Stimulated activated naive CD8-positive, alpha-beta T cell treated with anti-CD3 and anti-CD28 coated beads, Interleukin-15, amount 100 ng/mL, for 72 hours (primary cell): ENCODE measurements around the gene MMP11.

Experiments used
- ATAC-seq: fragments of 150-1000 bp; cut with Tn5 transposase; 2 replicates; pipeline ENCODE4 v1.10.0; 2021; ENCODE audit warnings: mild to moderate bottlenecking, moderate library complexity
- DNase-seq, 2 donors: peaks; one replicate each; pipeline ENCODE4 v3.0.0; 2021 to 2022
- H3K27ac Mint-ChIP-seq, 2 donors: one replicate each; pipeline ENCODE4 v1.8.0; 2022; ENCODE audit warnings: mild to moderate bottlenecking in 2 of 2, mixed read lengths in 2 of 2, moderate library complexity in 2 of 2
- H3K27me3 Mint-ChIP-seq: one replicate; pipeline ENCODE4 v1.8.0; 2022; ENCODE audit warnings: mixed read lengths
- H3K4me1 Mint-ChIP-seq: one replicate; pipeline ENCODE4 v1.8.0; 2022; ENCODE audit warnings: mild to moderate bottlenecking, mixed read lengths
- H3K4me3 Mint-ChIP-seq, 2 donors: one replicate each; pipeline ENCODE4 v1.8.0; 2022; ENCODE audit warnings: mild to moderate bottlenecking in 2 of 2, mixed read lengths in 2 of 2, moderate library complexity in 1 of 2
- H3K9me3 Mint-ChIP-seq, 2 donors: one replicate each; pipeline ENCODE4 v1.8.0; 2022; ENCODE audit warnings: mixed read lengths in 2 of 2

Gene MMP11

GRCh38 chr22:23824476-23825245 lies 52.0 kb downstream of the MMP11 start:
- no peak for DNase-seq
- ATAC-seq, result no peak
- Mint-ChIP-seq H3K4me1 (peaks cover 29% of the 10 kb centered on the region), H3K27ac (peak overlapping the region; percentile 31 to 46), H3K9me3 (no peaks in the 10 kb centered on the region), H3K4me3 (no peak overlapping the region), H3K27me3 (no peaks in the 10 kb centered on the region)

GRCh38 chr22:23825246-23825905 lies 52.7 kb downstream of the MMP11 start:
- no peak for ATAC-seq
- H3K27me3 Mint-ChIP-seq, result no peaks in the 10 kb centered on the region
- peak overlapping the region; percentile 36 to 90 for H3K27ac Mint-ChIP-seq
- no peak overlapping the region for H3K4me3 Mint-ChIP-seq
- H3K9me3 Mint-ChIP-seq, result no peaks in the 10 kb centered on the region
- DNase-seq, result no peak
- H3K4me1 Mint-ChIP-seq, result peaks cover 22% of the 10 kb centered on the region

- H3K9me3 Mint-ChIP-seq, result no peaks in the 10 kb centered on the region
- H3K4me1 Mint-ChIP-seq, result peaks cover 13% of the 10 kb centered on the region
- H3K4me3 Mint-ChIP-seq, result no peak overlapping the region
- DNase-seq, result no peak
- H3K27ac Mint-ChIP-seq, result peak overlapping the region; percentile 36 to 91
- no peak for ATAC-seq
- no peaks in the 10 kb centered on the region for H3K27me3 Mint-ChIP-seq
These were observed 54.1 kb downstream of the MMP11 start for GRCh38 chr22:23826510-23827350.

- DNase-seq, result no peak
- Mint-ChIP-seq H3K27me3 (no peaks in the 10 kb centered on the region), H3K9me3 (no peaks in the 10 kb centered on the region), H3K4me3 (no peak overlapping the region), H3K4me1 (peaks cover 13% of the 10 kb centered on the region), H3K27ac (no peak overlapping the region)
- ATAC-seq, result no peak
These were observed 54.8 kb downstream of the MMP11 start for GRCh38 chr22:23827351-23827995.

- H3K4me3 Mint-ChIP-seq, result no peak overlapping the region
- DNase-seq (no peak), ATAC-seq (no peak)
- peaks cover 13% of the 10 kb centered on the region for H3K4me1 Mint-ChIP-seq
- no peaks in the 10 kb centered on the region for H3K27me3 Mint-ChIP-seq
- H3K27ac Mint-ChIP-seq, result peak overlapping the region in 1 of 2 donors; percentile 56
- no peaks in the 10 kb centered on the region for H3K9me3 Mint-ChIP-seq
These were observed 56.4 kb downstream of the MMP11 start for GRCh38 chr22:23828800-23829680.

GRCh38 chr22:23829845-23830372 lies 57.3 kb downstream of the MMP11 start:
- ATAC-seq (no peak), DNase-seq (no peak)
- H3K4me3 Mint-ChIP-seq, result no peak overlapping the region

GRCh38 chr22:23831261-23831660 lies 58.6 kb downstream of the MMP11 start:
- H3K9me3 Mint-ChIP-seq, result no peaks in the 10 kb centered on the region
- no peak for ATAC-seq

More at GRCh38 chr22:23829845-23830372, 57.3 kb downstream of the MMP11 start:
- Mint-ChIP-seq H3K4me1 (peaks cover 13% of the 10 kb centered on the region), H3K9me3 (no peaks in the 10 kb centered on the region), H3K27me3 (no peaks in the 10 kb centered on the region), H3K27ac (peak overlapping the region in 1 of 2 donors; percentile 5)

GRCh38 chr22:23831781-23832180 lies 59.1 kb downstream of the MMP11 start:
- ATAC-seq (no peak), DNase-seq (no peak)
- Mint-ChIP-seq H3K4me1 (no peaks in the 10 kb centered on the region), H3K27me3 (no peaks in the 10 kb centered on the region), H3K4me3 (no peak overlapping the region), H3K27ac (no peak overlapping the region), H3K9me3 (no peaks in the 10 kb centered on the region)

More at GRCh38 chr22:23831261-23831660, 58.6 kb downstream of the MMP11 start:
- Mint-ChIP-seq H3K27me3 (no peaks in the 10 kb centered on the region), H3K4me3 (no peak overlapping the region), H3K4me1 (peaks cover 3% of the 10 kb centered on the region), H3K27ac (no peak overlapping the region)
- no peak for DNase-seq

- peaks cover 4% of the 10 kb centered on the region for H3K4me1 Mint-ChIP-seq
- DNase-seq (no peak), ATAC-seq (no peak)
- H3K9me3 Mint-ChIP-seq, result no peaks in the 10 kb centered on the region
- no peaks in the 10 kb centered on the region for H3K27me3 Mint-ChIP-seq
- H3K27ac Mint-ChIP-seq, result peak overlapping the region in 1 of 2 donors; percentile 7
- no peak overlapping the region for H3K4me3 Mint-ChIP-seq
These were observed 59.8 kb downstream of the MMP11 start for GRCh38 chr22:23832226-23833016.

GRCh38 chr22:23833017-23833751 lies 60.5 kb downstream of the MMP11 start:
- no peak overlapping the region for H3K4me3 Mint-ChIP-seq
- DNase-seq, result no peak
- H3K9me3 Mint-ChIP-seq, result no peaks in the 10 kb centered on the region
- no peak overlapping the region for H3K27ac Mint-ChIP-seq
- peaks cover 12% of the 10 kb centered on the region for H3K4me1 Mint-ChIP-seq
- ATAC-seq, result no peak
- no peaks in the 10 kb centered on the region for H3K27me3 Mint-ChIP-seq
